Activated CD4-positive, CD25-positive, alpha-beta regulatory T cell treated with anti-CD3 and anti-CD28 coated beads, Interleukin-2, amount 50 U/mL, for 72 hours (primary cell): ENCODE measurements around the gene NRSN2.
"Not testable (repeated sequence)": the region's sequence is repeated elsewhere in the genome, so short reads cannot be mapped to it uniquely, and the experiment has no call there.

Experiments
- DNase-seq: peaks from one replicate; pipeline ENCODE4 v3.0.0; 2021

The NRSN2 gene

DNA sequence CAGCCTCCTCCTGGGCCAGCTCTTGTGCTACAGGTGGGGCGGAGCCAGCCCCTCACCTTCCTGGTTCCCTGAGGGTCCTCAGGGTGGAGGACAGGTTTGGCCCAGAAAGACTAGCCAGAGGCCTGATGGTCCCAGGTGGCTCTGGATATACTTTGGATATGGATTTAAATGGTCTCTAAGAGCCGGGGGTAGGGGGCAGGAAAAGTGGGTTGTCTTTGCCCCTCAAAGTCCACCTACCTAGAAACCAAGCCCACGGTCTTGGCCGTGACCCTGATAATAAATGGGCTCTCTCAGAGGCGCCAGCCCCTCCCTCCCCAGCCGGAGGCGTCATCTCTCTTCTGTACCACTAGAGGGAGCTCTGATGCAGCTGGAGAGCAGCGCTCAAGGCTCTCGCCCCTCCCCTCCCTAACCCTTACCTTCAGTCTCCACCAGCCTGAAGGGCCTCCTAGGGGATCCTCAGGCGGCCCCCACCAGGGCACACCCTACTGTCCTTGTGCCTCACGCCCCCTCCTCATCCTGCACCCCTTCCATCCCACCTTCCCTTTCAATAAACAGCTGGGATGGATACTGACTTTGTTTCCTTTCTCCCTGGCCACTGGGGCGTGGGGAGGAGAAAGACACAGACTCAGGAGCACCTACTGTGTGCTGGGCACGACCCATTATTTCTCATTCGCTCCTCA lies 7.5 kb downstream of the NRSN2 start:
- peak; percentile 81 for DNase-seq

DNA sequence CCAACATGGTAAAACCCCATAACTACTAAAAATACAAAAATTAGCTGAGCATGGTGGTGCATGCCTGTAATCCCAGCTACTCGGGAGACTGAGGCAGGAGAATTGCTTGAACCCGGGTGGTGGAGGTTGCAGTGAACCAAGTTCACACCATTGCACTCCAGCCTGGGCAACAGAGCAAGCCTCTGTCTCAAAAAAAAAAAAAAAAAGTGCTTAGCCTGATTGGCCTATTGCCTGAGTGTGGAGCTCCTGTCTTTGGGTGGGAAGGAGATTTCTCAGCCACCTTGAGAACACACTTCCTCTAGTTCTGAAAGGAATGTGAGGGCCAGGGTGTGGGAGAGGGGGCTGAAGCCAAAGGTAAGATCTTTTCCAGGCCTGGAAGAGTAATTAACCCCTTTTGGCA lies 9.2 kb downstream of the NRSN2 start:
- not testable (repeated sequence) for DNase-seq

DNA sequence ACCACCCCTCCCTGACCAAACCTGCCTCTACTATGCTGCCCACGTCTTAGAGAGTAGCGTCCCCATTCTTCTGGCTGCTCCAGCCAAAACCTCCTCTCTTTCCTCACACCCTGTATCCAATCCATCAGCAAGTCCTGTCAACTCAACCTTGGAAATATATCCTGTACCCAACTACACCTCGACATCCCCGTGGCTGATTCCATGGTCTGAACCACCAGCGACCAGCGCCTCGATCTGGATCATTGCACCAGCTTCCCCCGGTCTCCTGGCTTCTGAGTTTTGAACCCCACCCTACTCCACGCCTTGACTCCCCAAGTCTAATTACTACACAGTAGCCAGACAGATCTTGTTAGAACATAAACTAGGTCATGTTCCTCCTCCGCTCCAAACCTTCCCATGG lies 9.8 kb downstream of the NRSN2 start:
- no peak for DNase-seq

DNA sequence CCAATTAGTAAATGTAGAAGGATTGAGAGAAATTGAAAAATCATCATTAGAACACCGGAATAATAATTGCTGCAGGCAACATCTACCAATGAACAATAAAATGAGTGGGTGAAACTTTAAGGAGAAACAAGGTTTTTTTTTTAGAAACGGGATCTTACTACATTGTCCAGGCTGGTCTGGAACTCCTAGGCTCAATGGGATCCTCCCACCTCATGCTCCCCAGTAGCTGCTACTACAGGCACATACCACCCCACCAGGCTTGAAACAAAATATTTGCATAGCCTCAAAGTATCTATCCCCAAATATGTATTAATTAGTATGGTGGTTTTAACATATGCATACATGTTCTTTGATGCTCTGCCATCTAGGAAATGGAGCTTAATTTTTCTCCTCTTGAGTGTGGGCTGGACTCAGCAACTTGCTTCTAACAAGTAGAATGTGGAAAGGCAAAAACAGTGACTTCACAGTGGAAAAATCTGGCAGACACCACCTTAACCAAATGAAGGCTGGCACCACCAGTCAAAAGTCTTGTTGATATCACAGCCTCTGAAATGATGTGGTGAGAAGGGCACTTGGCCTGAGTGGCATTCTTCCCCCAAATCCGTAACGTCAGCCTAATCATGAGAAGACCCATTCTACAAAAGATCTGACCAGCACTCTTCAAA lies 12.1 kb downstream of the NRSN2 start:
- DNase-seq, result no peak

DNA sequence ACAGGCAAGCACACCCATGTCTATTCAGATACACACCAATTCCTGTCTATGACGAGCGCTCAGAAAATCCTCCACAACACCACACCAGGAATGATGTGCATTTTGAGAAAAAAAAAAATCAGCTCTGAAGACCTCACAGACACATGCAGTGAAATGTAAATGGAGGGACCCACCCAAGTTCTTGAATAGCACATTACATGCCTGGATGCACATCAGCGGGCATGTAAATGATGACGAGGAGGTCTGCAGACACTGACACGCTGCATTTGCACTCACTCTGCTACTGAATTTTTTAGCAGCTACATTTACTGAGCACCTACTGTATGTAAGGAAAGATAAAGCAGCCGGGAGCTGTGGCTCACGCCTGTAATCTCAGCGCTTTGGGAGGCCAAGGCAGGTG lies 14.7 kb downstream of the NRSN2 start:
- DNase-seq, result no peak

DNA sequence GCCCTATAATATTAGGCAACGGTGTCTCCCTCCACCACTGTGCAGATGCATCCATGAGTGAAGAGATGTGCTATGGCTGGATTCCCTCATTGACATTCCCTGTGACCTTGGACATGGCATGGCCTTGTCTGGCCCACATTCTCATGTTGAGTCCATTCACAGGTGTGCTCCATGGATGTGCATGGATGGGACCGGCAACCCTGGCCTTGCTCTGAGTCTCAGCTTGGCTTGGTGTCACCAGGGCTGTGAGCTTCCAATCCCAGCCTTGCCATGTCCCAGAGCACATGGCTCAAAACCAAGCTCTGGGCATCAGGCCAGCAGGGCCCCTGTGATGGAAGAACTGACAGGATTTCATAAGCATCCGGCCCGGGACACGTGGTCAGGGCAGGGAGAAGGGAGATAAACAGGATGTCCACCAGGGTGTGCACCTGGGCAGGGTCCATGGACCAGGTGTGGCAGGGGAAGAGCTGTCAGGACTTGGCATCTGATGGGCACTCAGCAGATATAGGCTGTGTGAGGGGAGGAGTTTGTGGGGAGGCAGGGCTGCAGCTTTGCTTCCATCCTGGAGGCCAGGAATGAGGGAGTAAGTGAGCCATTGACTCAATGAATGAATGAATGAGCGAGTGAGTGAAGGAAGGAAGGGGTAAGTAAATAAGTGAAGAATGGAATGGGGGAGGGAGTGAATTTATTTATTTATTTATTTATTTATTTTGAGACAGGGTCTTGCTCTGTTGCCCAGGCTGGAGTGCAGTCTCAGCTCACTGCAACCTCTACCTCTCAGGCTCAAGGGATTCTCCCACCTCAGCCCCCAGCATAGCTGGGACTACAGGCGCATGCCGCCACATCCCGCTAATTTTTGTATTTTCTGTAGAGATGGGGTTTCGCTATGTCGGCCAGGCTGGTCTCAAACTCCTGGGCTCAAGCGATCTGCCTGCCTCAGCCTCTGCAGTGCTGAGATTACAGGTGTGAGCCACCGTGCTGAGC lies 15.7 kb downstream of the NRSN2 start:
- DNase-seq, result no peak

DNA sequence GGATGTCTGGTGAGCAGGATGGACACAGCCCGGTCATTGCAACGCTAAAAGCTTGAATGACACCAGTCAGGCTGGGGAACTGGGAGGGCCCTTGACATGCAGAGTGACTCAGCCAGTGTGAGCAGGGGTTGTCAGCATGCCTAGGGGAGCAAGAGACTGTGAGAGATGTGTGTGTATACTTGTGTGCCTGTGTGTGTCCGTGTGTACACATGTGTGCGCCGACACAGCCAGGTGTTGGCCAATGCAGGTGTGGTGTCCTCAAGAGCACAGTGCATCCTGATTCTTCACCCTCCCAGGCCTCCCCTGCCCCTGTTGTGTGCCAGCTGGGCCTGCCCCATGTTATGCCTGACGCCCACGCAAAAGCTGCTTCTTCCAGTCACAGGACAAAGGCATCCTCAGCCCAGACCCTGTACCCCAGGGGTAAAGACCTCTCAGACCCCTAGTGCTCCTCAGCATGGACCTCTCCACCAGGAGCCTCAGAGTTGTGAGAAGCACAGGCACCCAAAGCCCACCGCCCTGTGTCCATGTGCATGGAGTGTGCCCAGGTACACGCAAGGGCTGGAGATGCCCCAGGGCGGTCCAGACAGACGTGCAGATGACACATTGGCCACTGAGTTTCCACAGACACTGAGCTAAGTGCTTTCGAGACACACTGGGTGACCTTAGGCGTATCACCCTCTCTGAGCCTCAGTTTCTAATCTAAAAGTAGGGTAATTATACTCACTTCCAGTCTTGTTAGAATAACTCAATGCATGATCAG lies 16.6 kb downstream of the NRSN2 start:
- no peak for DNase-seq

DNA sequence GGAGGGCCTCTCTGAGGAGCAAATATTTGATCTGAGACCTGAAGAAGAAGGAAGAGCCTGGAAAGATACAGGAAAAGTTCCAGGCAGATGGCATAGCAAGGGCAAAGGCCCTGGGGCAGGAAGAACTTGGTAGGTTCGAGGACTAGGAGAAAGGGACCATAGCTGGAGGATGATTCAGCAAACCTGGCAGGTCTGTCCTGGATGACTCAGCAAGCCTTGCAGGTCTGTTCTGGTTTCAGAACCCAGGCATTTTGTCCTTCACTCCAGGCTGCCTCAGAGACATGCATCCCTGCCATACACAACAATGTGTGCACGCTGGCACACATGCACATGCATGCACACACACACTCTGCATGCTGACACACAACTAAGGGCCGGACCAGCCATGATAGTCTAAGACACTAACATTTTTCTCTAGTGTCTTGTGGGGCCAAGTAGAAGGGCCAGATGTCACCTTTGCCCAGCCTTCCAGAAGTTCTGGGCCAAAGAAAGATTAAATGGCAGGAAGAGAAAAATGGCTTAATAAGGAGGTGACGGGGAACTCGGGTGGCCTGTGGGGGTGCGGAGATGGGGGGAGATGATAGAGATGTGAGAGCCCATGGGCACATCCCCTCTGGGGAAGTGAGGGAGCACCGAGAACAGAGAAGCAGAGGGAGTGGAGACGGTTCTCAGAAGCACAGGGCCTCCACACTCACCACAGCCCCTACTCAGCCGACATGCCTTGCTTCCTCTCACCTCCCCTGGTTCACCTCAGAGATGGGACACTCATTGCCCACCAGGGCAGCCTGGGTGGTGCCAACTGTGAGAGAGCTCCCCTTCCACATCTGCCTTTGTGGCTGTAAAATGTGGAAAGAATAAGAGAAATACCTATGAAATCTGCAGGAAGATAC lies 18.2 kb downstream of the NRSN2 start:
- no peak for DNase-seq

DNA sequence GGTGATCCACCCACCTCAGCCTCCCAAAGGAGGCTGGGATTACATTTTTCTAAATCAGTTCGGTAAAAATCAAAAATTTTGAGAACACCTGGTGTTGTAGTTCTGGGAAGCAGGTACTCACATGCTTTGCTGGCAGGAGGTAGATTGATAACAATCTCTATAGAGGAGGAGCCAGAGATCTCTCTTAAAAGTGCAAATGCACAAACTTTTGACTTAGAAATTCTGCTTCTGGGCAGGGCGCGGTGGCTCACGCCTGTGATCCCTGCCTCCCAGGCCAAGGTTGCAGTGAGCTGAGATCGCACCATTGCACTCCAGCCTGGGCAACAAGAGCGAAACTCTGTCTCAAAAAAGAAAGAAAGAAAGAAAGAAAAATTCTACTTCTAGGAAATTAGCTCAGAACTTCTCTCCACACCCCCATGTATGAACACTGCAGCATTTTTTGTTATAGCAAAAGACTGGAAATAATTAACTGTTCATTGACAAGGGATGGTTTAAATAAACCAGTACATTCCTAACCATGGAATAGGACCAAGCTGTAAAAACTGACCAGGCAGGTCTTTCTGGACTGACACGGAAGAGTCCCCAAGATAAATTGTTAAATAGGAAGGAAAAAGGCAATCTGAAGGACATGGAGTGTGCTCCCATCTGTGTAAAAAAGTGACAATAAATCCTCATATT lies 19.3 kb downstream of the NRSN2 start:
- DNase-seq, result no peak

DNA sequence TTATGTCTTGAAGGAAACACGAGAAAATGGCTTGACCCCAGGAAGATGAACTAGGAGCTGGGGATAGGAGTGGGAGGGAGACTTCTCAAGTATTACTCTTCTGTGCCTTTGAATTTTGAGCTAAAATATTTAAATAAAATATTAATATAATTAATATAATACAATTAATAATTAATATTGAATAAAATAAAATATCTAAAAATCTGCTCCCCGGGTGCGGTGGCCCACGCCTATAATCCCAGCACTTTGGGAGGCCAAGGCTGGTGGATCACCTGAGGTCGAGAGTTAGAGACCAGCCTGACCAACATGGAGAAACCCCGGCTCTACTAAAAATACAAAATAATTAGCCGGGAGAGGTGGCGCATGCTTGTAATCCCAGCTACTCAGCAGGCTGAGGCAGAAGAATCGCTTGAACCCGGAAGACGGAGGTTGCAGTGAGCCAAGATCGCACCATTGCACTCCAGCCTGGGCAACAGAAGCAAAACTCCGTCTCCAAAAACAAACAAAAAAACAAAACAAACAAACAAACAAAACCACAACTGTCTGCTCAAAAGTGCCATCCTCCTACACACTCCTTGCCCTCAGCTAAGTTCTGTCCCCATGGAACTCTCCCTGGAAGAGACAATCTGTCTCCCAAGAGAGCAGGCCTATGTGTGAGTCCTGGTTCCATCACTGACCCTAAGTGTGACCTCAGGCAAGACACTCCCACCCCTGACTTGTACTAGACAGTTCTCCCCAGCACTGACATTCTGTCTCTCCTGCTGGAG lies 20.0 kb downstream of the NRSN2 start:
- no peak for DNase-seq

DNA sequence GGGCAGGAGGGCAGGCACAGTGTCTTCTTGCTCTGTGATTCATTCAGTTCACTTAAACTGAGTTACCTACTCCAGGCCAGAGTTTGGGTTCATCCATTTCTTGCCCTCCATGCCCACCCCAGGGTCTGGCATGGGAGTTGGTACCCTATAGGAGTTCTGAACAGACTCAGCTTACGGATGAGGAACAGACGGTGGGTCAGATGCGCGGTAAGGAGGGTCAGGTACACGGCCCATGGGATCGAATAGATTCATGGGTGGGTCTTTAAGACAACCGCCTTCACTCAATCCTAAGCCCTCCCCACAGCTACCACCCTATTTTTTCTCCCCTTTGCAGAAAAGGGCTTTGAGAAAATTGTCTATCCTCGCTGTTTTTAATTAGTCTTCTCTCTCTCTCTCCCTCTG lies 20.6 kb downstream of the NRSN2 start:
- DNase-seq, result no peak

DNA sequence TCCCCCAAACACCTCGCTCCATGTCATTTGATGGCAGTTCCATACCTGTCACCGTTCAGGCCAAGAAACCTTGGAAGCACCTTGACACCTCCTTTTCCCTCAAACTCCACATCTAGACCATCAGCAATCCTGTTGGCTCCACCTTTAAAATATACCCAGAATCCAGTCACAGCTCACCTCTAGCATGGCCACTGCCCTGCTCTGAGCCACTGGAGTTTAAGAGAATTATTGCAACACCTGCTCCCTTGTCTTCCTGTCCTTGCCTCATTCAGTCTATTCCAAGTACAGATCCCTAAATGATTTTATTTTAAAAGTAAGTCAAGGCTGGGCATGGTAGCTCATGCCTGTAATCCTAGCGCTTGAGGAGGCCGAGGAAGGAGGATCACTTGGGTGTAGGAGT lies 22.0 kb downstream of the NRSN2 start:
- DNase-seq, result no peak

DNA sequence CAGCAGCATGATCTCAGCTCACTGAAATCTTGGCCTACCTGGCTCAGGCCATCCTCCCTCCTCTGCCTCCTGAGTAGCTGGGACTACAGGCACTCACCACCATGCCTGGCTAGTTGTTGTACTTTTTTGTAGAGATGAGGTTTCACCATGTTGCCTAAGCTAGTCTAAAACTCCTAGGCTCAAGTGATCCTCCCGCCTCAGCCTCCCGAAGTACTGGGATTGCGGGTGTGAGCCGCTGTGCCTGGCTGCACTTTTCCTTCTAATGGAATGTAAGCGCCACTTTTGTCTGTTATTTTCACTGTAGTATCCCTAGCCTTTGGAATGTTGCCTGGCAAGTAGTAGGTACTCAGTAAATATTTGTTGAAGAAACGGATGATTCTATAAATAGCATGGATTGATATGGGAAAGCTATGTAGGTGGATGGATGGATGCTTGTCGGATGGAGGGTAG lies 23.3 kb downstream of the NRSN2 start:
- DNase-seq, result no peak

DNA sequence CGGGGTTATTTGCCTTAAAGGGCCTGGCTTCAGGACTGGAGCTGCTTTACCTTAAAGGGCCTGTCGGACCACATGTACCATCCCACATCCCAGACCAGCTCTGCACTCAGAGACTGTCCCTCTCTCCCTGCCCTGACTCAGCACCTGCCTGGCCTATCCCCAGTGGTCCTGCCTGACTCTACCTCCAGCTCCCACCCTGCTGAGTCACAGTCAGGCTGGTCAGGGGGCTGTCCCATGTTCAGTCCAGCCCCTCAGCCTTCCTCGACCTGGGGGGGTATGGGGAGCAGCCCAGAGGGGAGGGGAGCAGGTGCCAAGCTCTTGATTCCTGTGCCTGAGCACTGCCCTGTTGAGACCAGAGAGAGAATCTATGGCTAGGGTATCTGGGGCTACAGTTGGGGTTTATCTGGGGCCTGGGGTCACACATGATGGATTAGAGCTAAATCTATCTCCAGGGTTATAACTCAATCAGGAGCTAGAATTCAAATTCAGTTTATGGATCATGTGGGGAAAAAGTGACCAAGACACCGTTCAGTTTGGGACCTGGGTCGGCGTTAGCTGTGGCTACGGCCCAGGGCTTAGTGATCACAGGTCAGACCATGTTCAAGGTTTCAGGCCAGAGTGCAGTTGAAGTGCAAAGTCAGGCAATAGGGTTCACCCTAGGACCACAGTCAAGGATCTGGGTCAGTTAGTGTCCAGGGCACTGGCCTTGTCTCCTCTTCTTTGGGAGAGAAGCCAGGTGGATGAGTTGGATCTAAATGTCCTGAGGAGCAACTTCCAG lies 24.3 kb downstream of the NRSN2 start:
- DNase-seq, result no peak

DNA sequence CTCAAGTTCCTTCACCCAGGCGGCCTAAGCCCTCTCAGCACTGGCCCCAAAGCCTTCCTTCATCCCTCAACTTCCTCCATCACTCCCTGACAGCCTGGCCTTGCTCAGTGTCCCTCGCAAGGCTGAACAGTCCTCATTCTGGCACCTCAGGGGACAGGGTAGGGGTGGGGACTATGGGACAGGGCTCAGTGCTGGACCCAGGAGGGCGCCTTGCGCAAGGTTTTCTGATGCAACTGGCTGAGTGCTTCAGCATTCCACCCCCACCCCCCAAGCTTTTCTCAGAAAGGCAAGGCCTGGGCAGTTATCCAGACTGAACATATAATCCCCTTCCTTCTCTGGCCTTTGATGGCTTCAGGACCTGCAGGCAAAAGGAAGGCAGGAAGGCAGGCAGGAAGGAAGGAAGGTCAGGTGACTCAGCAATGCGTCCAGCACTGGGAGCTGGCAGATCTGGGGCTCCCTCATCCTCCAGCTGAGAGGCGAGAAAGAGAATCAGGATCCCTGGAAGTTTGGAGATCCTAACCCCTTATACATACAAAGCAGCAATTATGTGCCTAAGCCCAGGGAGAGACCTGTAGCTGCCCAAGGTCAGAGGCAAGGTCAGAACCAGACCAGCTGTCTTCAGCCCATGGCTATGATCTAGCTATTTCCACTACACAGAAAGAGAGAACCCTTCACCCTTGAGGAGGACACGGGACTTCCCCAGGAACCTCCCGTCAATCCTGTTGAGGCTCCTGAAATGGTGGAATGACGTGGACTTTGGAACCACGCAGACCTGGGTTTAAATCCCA lies 25.0 kb downstream of the NRSN2 start:
- no peak for DNase-seq

DNA sequence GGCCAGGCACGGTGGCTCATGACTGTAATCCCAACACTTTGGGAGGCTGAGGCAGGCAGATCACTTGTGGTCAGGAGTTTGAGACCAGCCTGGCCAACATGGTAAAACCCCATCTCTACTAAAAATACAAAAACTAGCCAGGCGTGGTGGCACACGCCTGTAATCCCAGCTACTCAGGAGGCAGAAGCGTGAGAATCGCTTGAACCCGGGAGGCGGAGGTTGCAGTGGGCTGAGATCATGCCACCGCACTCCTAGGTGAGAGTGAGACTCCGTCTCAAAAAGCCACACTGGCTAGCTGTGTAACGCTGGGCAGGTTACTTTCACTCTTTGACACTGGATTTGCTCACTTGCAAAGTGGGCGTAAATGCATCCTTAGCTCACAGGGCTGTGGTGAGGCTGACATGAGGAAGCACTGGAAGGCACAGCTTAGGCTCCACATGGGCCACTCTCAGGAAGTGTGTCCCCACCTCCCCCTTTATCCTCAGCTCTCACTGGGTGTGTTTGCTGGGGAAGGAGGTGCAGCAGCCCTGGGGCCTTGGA lies 25.7 kb downstream of the NRSN2 start:
- not testable (repeated sequence) for DNase-seq

DNA sequence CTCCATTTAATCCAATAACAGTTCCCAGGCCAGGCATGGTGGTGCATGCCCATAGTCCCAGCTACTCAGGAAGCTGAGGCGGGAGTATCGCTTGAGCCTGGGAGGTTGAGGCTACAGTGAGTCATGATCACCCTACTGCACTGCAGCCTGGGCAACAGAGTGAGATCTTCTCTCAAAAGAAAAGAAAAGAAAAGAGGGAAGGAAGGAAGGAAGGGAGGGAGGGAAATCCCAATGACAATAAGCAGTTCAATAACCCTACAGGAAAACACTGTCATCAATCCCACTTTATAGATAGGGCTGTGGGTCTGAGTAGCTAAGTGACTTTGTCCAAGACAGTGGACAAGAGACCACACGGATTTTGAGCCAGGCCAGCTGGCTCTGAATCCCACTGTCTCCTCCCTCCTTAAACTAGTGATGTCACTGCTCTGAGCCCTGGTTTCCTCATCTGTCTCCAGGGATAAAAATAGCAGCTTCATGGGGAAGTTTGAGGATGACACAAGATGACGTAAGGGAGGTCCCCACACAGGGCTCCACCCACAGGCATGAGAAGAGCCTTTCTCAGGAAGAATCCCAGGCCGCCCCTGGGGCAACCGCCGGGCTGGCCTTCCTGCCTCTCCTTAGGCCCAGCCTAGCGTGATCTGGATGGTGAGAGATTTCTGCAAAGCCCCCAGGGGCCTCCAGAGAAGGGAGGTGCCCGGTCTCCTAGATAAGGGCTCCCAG lies 26.4 kb downstream of the NRSN2 start:
- no peak for DNase-seq
